H9 (cell line): Measurements from ENCODE around the gene STARD8. TPM values are rescaled to one million over a fixed set of nuclear protein-coding genes. Genes with fewer than 3 reads are reported as not detected.

ENCODE experiments used
- DNase-seq: peaks from one replicate; pipeline ENCODE4 v3.0.0-alpha.2; 2017
- H2AFZ ChIP-seq: one replicate; pipeline ENCODE4 v1.6.1; 2013; ENCODE audit warnings: mild to moderate bottlenecking, low read length, control low read depth, moderate library complexity
- H2AK5ac ChIP-seq: 2 replicates; pipeline ENCODE4 v1.6.1; 2013; ENCODE audit warnings: low read length, control low read depth, mixed read lengths; ENCODE audit not compliant: insufficient read length
- H2BK120ac ChIP-seq: one replicate; pipeline ENCODE4 v1.6.1; 2013; ENCODE audit warnings: low read depth, mild to moderate bottlenecking, low read length, control low read depth, inconsistent platforms; ENCODE audit not compliant: poor library complexity, severe bottlenecking
- H2BK12ac ChIP-seq: 2 replicates; pipeline ENCODE4 v1.6.1; 2013; ENCODE audit warnings: low read length, control low read depth, mixed read lengths, low read depth; ENCODE audit not compliant: insufficient read length
- H2BK15ac ChIP-seq: 2 replicates; pipeline ENCODE4 v1.6.1; 2013; ENCODE audit warnings: low read depth, low read length, control low read depth
- H2BK20ac ChIP-seq: one replicate; pipeline ENCODE4 v1.6.1; 2013; ENCODE audit warnings: low read depth, mild to moderate bottlenecking, low read length, control low read depth, inconsistent platforms; ENCODE audit not compliant: poor library complexity, severe bottlenecking
- H2BK5ac ChIP-seq: 2 replicates; pipeline ENCODE4 v1.6.1; 2013; ENCODE audit warnings: low read length, control low read depth, mixed read lengths; ENCODE audit not compliant: insufficient read length
- H3K14ac ChIP-seq: 2 replicates; pipeline ENCODE4 v1.6.1; 2013; ENCODE audit warnings: low read length, control low read depth; ENCODE audit not compliant: insufficient read depth
- H3K18ac ChIP-seq: 2 replicates; pipeline ENCODE4 v1.6.1; 2013; ENCODE audit warnings: low read depth, mild to moderate bottlenecking, mixed read lengths, low read length, control low read depth; ENCODE audit not compliant: insufficient read length
- H3K23ac ChIP-seq: 2 replicates; pipeline ENCODE4 v1.6.1; 2013; ENCODE audit warnings: low read length, control low read depth, mixed read lengths, low read depth; ENCODE audit not compliant: insufficient read length
- H3K23me2 ChIP-seq: 2 replicates; pipeline ENCODE4 v1.6.1; 2013; ENCODE audit warnings: low read depth, mild to moderate bottlenecking, mixed read lengths, low read length, control low read depth; ENCODE audit not compliant: insufficient read length, poor library complexity, severe bottlenecking
- H3K27ac ChIP-seq: 2 replicates; pipeline ENCODE4 v1.5.1; 2013; ENCODE audit warnings: low read length, control low read depth, mixed read lengths, low read depth; ENCODE audit not compliant: insufficient read length
- H3K27me3 ChIP-seq: 2 replicates; pipeline ENCODE4 v1.6.1; 2013; ENCODE audit warnings: low read length, control low read depth, inconsistent platforms; ENCODE audit not compliant: insufficient read depth
- H3K4ac ChIP-seq: 2 replicates; pipeline ENCODE4 v1.6.1; 2013; ENCODE audit warnings: low read depth, mild to moderate bottlenecking, control low read depth, inconsistent platforms, low read length, moderate library complexity
- H3K4me1 ChIP-seq: 2 replicates; pipeline ENCODE4 v1.6.1; 2013; ENCODE audit warnings: low read length, control low read depth, inconsistent platforms; ENCODE audit not compliant: insufficient read depth
- H3K4me2 ChIP-seq: 2 replicates; pipeline ENCODE4 v1.6.1; 2013; ENCODE audit warnings: low read length, control low read depth, mixed read lengths; ENCODE audit not compliant: insufficient read length, insufficient read depth
- H3K56ac ChIP-seq: 2 replicates; pipeline ENCODE4 v1.6.1; 2013; ENCODE audit warnings: low read depth, mild to moderate bottlenecking, mixed read lengths, low read length, control low read depth; ENCODE audit not compliant: insufficient read length
- H3K79me1 ChIP-seq: 2 replicates; pipeline ENCODE4 v1.6.1; 2013; ENCODE audit warnings: low read depth, mild to moderate bottlenecking, moderate library complexity, low read length, control low read depth, inconsistent platforms; ENCODE audit not compliant: insufficient read depth, poor library complexity, severe bottlenecking
- H3K79me2 ChIP-seq: 2 replicates; pipeline ENCODE4 v1.6.1; 2013; ENCODE audit warnings: low read length, control low read depth, inconsistent platforms; ENCODE audit not compliant: insufficient read depth
- H3K9ac ChIP-seq: 2 replicates; pipeline ENCODE4 v1.6.1; 2013; ENCODE audit warnings: low read length, control low read depth, mixed read lengths; ENCODE audit not compliant: insufficient read length; ENCODE audit errors: extremely low read depth
- H3K9me3 ChIP-seq: one replicate; pipeline ENCODE4 v1.6.1; 2013; ENCODE audit warnings: low read depth, low read length, inconsistent platforms; ENCODE audit not compliant: control insufficient read depth
- H3T11ph ChIP-seq: one replicate; pipeline ENCODE4 v1.6.1; 2013; ENCODE audit warnings: mild to moderate bottlenecking, low read length, control low read depth, inconsistent platforms
- H4K20me1 ChIP-seq: one replicate; pipeline ENCODE4 v1.6.1; 2013; ENCODE audit not compliant: control insufficient read depth, insufficient read length, insufficient read depth
- H4K5ac ChIP-seq: 2 replicates; pipeline ENCODE4 v1.6.1; 2013; ENCODE audit warnings: low read depth, mild to moderate bottlenecking, mixed read lengths, low read length, control low read depth; ENCODE audit not compliant: insufficient read length
- H4K8ac ChIP-seq: replicated peaks from 2 replicates; pipeline ENCODE4 v1.6.1; 2013; ENCODE audit warnings: low read length, control low read depth, mixed read lengths, low read depth; ENCODE audit not compliant: insufficient read length
- H4K91ac ChIP-seq: 2 replicates; pipeline ENCODE4 v1.6.1; 2013; ENCODE audit warnings: low read depth, mild to moderate bottlenecking, moderate library complexity, mixed read lengths, low read length, control low read depth; ENCODE audit not compliant: insufficient read length
- H3K27ac Mint-ChIP-seq, 3 experiments: 2 replicates in 2 of 3; 3 replicates in 1 of 3; pipeline ENCODE4 v1.8.0; 2020 to 2021; ENCODE audit warnings: mixed read lengths in 3 of 3, mild to moderate bottlenecking in 1 of 3, moderate library complexity in 1 of 3
- H3K27me3 Mint-ChIP-seq: 2 replicates; pipeline ENCODE4 v1.8.0; 2021; ENCODE audit warnings: low read depth, mild to moderate bottlenecking, moderate library complexity, mixed read lengths
- H3K36me3 Mint-ChIP-seq, 3 experiments: 2 replicates in 2 of 3; 3 replicates in 1 of 3; pipeline ENCODE4 v1.8.0; 2020 to 2021; ENCODE audit warnings: low read depth in 3 of 3, mixed read lengths in 3 of 3; ENCODE audit not compliant: insufficient read depth in 1 of 3
- H3K4me1 Mint-ChIP-seq, 2 experiments: 2 replicates each; pipeline ENCODE4 v1.8.0; 2020; ENCODE audit warnings: mixed read lengths in 2 of 2
- H3K4me3 Mint-ChIP-seq, 2 experiments: 2 replicates in 1 of 2; 3 replicates in 1 of 2; pipeline ENCODE4 v1.8.0; 2020 to 2021; ENCODE audit warnings: mild to moderate bottlenecking in 2 of 2, mixed read lengths in 2 of 2, moderate library complexity in 1 of 2
- H3K9me3 Mint-ChIP-seq, 2 experiments: 2 replicates in 1 of 2; 3 replicates in 1 of 2; pipeline ENCODE4 v1.8.0; 2020; ENCODE audit warnings: mild to moderate bottlenecking in 2 of 2, mixed read lengths in 2 of 2, moderate library complexity in 1 of 2
- CTCF ChIP-seq: fragments of 200-600 bp; sonication (generic); conservative IDR thresholded peaks from 3 replicates; pipeline ENCODE4 v1.8.0; 2021; ENCODE audit warnings: antibody characterized with exemption, mild to moderate bottlenecking
- WGBS: extraction: QIAGEN DNeasy Blood & Tissue Kit; methylation state at CpG from one replicate; pipeline ENCODE4 v1.1.7; 2013; ENCODE audit warnings: missing lambda C conversion rate, low lambda C conversion rate, mixed read lengths; ENCODE audit not compliant: insufficient read length; ENCODE audit errors: extremely low coverage; 5-methylcytosine and 5-hydroxymethylcytosine counted together
- total RNA-seq: library from RNA; stranded (reverse); gene quantifications from 2 replicates; pipeline ENCODE4 v1.2.1, GENCODE V29; 2021

Gene STARD8
- total RNA-seq, 1 experiment from 2014 or later = 0.52 TPM

DNA sequence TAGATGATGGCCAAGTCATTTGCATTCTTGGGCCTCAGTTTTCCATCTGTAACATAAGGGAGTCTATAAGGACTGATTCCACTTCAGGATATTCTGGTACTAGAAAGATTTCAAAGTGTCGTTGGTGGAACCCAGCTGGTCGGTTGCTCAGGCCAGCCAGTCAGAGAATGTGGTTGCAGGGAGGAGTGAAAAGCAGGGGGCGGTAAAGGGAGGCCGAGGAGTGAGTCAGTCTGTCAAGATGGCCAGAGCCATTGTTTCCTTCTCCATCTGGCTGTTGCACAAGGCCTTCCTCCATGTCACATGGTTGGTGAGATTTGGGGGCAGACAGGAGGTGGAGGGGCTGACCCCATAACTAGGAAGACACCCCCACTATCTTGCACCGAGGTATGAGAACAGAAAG lies 38.2 kb downstream of the STARD8 start:
- Histone ChIP-seq H3K4ac (no peak overlapping the region), H2AFZ (no peak overlapping the region), H3K23me2 (no peaks in the 10 kb centered on the region), H3K4me1 (peaks cover 2% of the 10 kb centered on the region; the same call in 1 of the 2 replicates), H3K9ac (no peak overlapping the region), H3T11ph (no peak overlapping the region), H3K79me2 (no peaks in the 10 kb centered on the region), H3K9me3 (peaks cover 30% of the 10 kb centered on the region), H3K27ac (no peak overlapping the region), H3K18ac (no peak overlapping the region), H3K56ac (no peak overlapping the region), H4K91ac (no peak overlapping the region), H4K8ac (no peak overlapping the region), H2BK15ac (no peak overlapping the region), H2BK20ac (no peak overlapping the region), H3K4me2 (no peak overlapping the region), H2AK5ac (no peak overlapping the region), H2BK5ac (no peak overlapping the region), H3K14ac (no peak overlapping the region), H3K27me3 (no peaks in the 10 kb centered on the region; the same call in 1 of the 2 replicates), H2BK12ac (no peak overlapping the region), H4K20me1 (no peaks in the 10 kb centered on the region), H2BK120ac (no peak overlapping the region), H3K23ac (no peak overlapping the region), H4K5ac (no peak overlapping the region), H3K79me1 (no peaks in the 10 kb centered on the region)
- Mint-ChIP-seq H3K27me3 (peaks cover 19% of the 10 kb centered on the region), H3K4me3 (peak overlapping the region; percentile 43 to 75), H3K4me1 (peaks cover 9 to 33% of the 10 kb centered on the region in 2 experiments), H3K9me3 (peaks cover 58 to 64% of the 10 kb centered on the region in 2 experiments), H3K27ac (no peak overlapping the region; a peak in 1 of 7 replicates), H3K36me3 (peaks cover 0 to 2% (median 0%) of the 10 kb centered on the region in 3 experiments; a peak in 3 of 7 replicates)
- no CpG with 5 or more reads among the region's 5 CpGs for WGBS
- DNase-seq = peak; percentile 64
- TF ChIP-seq CTCF = peak; percentile 36; the same call in 1 of the 3 replicates
